Mesendoderm (in vitro differentiated cells): ENCODE measurements around the gene FETUB.

Experiments used
- DNase-seq: peaks from one replicate; pipeline ENCODE4 v3.0.0; 2013
- H2AK5ac ChIP-seq: 2 replicates; pipeline ENCODE4 v1.6.1; 2013; ENCODE audit warnings: low read length, inconsistent platforms
- H2BK120ac ChIP-seq: 2 replicates; pipeline ENCODE4 v1.6.1; 2013; ENCODE audit warnings: low read depth, mild to moderate bottlenecking, low read length, moderate library complexity, mixed read lengths
- H2BK15ac ChIP-seq: replicated peaks from 2 replicates; pipeline ENCODE4 v1.6.1; 2013; ENCODE audit warnings: low read depth, mild to moderate bottlenecking, moderate library complexity
- H2BK5ac ChIP-seq: 2 replicates; pipeline ENCODE4 v1.6.1; 2013; ENCODE audit warnings: low read length, inconsistent platforms
- H3K18ac ChIP-seq: 2 replicates; pipeline ENCODE4 v1.6.1; 2013; ENCODE audit warnings: mild to moderate bottlenecking, low read length, mixed read lengths
- H3K23ac ChIP-seq: one replicate; pipeline ENCODE4 v1.6.1; 2013; ENCODE audit warnings: low read length
- H3K27ac ChIP-seq: 2 replicates; pipeline ENCODE4 v1.5.1; 2013; ENCODE audit warnings: low read depth, mild to moderate bottlenecking, inconsistent platforms, low read length, moderate library complexity
- H3K27me3 ChIP-seq: 2 replicates; pipeline ENCODE4 v1.6.1; 2013; ENCODE audit warnings: low read length, control low read depth, mild to moderate bottlenecking, inconsistent platforms; ENCODE audit not compliant: insufficient read depth, poor library complexity
- H3K36me3 ChIP-seq: 2 replicates; pipeline ENCODE4 v1.6.1; 2013; ENCODE audit warnings: low read length, inconsistent platforms; ENCODE audit not compliant: control insufficient read depth, insufficient read depth
- H3K4ac ChIP-seq: one replicate; pipeline ENCODE4 v1.6.1; 2013; ENCODE audit warnings: low read depth, mild to moderate bottlenecking, low read length, moderate library complexity
- H3K4me1 ChIP-seq: 2 replicates; pipeline ENCODE4 v1.6.1; 2013; ENCODE audit warnings: low read depth, low read length, inconsistent platforms; ENCODE audit not compliant: control insufficient read depth
- H3K4me2 ChIP-seq: 2 replicates; pipeline ENCODE4 v1.6.1; 2013; ENCODE audit warnings: low read length
- H3K4me3 ChIP-seq: 2 replicates; pipeline ENCODE4 v1.5.1; 2013; ENCODE audit warnings: mild to moderate bottlenecking, low read length
- H3K56ac ChIP-seq: one replicate; pipeline ENCODE4 v1.6.1; 2013; ENCODE audit warnings: low read length
- H3K79me1 ChIP-seq: 2 replicates; pipeline ENCODE4 v1.6.1; 2013; ENCODE audit warnings: low read length, inconsistent platforms
- H3K79me2 ChIP-seq: 2 replicates; pipeline ENCODE4 v1.6.1; 2013; ENCODE audit warnings: mild to moderate bottlenecking, low read length; ENCODE audit not compliant: control insufficient read depth, insufficient read depth
- H3K9ac ChIP-seq: 2 replicates; pipeline ENCODE4 v1.6.1; 2013; ENCODE audit warnings: low read length, inconsistent platforms
- H4K5ac ChIP-seq: one replicate; pipeline ENCODE4 v1.6.1; 2013; ENCODE audit warnings: low read length
- H4K8ac ChIP-seq: one replicate; pipeline ENCODE4 v1.6.1; 2013; ENCODE audit warnings: low read depth, mild to moderate bottlenecking, control low read depth, low read length, moderate library complexity
- WGBS: extraction: QIAGEN DNeasy Blood & Tissue Kit; methylation state at CpG from one replicate; pipeline ENCODE4 v1.1.7; 2013; ENCODE audit warnings: low lambda C conversion rate, missing lambda C conversion rate; ENCODE audit not compliant: insufficient coverage; ENCODE audit errors: extremely low coverage; 5-methylcytosine and 5-hydroxymethylcytosine counted together

The FETUB gene

DNA sequence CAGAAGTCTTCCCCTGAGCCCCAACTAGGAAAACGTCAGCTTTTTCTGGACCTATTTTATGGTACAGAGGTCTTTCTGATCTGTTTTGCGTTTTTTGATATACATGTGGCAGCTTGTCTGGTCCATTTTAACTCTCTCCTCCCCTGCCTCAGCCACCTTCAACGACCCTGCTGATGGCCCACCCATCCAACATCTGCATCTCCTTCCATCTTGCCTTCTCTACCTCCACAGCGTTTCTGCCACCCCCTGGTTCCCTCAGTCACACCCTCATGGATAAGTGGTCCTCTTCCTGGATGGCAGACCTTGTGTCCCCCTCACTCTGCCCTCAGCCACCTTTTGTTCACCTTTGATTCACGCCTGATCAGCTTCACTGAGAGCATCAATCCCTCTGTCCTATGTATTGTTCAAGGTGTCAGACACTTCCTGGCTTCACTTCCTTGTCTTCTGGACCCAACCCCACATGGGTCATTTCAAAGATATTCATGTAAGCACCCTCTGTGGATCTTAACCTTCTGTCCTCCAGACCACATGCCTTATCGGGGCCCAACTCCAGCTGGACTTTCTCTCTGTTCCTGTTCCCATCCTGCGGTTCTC is 13.8 kb upstream of the FETUB start:
- DNase-seq, result peak; percentile 10
- Histone ChIP-seq H3K9ac (no peak overlapping the region), H3K4ac (no peak overlapping the region), H4K8ac (no peak overlapping the region), H3K27ac (no peak overlapping the region), H3K27me3 (no peaks in the 10 kb centered on the region), H3K4me3 (no peak overlapping the region), H2BK15ac (no peak overlapping the region), H2AK5ac (no peak overlapping the region), H3K23ac (no peak overlapping the region), H3K79me1 (no peaks in the 10 kb centered on the region), H2BK5ac (no peak overlapping the region), H3K36me3 (no peaks in the 10 kb centered on the region), H3K18ac (no peak overlapping the region), H4K5ac (no peak overlapping the region), H3K79me2 (no peaks in the 10 kb centered on the region), H3K56ac (no peak overlapping the region), H3K4me2 (no peak overlapping the region), H2BK120ac (no peak overlapping the region), H3K4me1 (peaks cover 2% of the 10 kb centered on the region)
- WGBS, result no CpG with 5 or more reads among the region's 7 CpGs

DNA sequence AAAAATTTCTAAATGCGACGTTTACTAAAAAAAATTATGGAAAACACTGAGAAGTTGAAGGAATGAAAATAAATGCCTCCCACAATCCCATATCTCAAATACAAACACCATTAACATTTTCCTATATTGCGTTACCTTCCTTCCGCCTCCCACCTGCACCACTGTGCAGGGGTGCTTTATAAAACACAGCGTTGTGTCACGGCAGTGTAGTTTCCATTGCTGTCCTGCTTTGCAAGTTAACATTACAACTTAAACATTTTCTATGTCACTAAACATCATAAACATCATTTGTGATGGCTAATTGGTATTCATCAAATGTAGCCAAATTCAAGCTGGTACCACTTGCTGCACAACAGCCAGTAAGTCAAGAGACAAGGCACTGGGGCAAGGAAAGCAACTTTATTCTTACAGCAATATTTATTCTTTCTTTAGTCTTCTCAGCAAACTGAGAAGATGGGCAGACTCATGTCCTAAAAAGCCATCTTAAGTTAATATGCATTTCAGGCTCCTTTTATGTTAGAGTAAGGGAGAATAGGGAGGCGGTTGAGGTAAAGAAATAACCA is 12.3 kb upstream of the FETUB start:
- Histone ChIP-seq H2BK120ac (no peak overlapping the region), H3K23ac (no peak overlapping the region), H3K4me3 (no peak overlapping the region), H3K18ac (no peak overlapping the region), H3K79me2 (no peaks in the 10 kb centered on the region), H4K8ac (no peak overlapping the region), H3K4me2 (no peak overlapping the region), H3K36me3 (no peaks in the 10 kb centered on the region), H3K4me1 (peaks cover 2% of the 10 kb centered on the region), H3K56ac (no peak overlapping the region), H2BK15ac (no peak overlapping the region), H2AK5ac (no peak overlapping the region), H4K5ac (no peak overlapping the region), H3K79me1 (no peaks in the 10 kb centered on the region), H2BK5ac (no peak overlapping the region), H3K9ac (no peak overlapping the region), H3K27ac (no peak overlapping the region), H3K4ac (no peak overlapping the region), H3K27me3 (no peaks in the 10 kb centered on the region)
- WGBS, result no CpG with 5 or more reads among the region's 7 CpGs
- DNase-seq, result no peak

DNA sequence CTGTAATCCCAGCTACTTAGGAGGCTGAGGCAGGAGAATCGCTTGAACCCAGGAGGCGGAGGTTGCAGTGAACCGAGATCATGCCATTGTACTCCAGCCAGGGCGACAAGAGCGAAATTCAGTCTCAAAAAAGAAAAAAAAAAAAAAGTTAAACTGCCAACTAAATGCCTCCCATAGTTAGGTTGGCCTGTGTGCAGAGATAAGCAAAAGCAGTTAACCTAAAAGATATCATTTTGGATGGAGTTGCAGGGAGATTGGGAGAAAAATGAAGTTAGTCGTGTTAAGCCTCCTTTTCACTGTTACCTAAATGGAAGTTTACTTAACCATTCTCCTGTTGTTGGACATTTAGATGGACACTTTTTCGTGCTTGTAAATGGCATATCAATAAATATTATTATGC is 11.4 kb upstream of the FETUB start:
- no CpG with 5 or more reads among the region's 7 CpGs for WGBS

DNA sequence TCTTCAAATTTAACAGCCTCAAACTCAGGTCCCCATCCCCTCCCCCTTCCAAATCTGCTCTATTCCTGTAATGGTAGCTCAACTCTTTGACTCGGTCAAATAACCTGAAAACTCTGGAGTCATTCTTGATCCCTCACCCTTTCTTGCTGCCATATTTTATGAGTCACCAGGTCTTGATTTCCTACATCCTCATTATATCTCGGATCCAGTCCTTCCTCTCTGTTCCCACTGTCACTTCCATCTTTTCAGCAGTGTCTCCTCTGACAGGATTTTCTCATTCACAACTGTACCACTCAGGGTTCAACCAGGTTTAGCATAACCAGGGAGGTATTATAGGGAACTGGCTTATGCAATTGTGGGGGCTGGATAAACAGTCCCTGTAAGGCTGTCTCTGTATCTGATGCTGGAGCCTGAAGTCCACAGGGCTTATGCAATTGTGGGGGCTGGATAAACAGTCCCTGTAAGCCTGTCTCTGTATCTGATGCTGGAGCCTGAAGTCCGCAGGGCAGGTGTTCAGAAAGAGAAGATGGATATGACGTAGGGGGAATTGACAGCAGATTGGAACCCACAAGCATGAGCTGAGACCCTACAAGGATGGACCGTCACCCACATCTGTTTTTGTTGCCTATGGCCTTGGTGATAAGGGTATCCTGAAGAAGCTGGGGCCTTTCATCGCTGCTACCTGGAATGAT is 9.1 kb upstream of the FETUB start:
- WGBS, result no CpG with 5 or more reads among the region's 6 CpGs

More for the DNA sequence above, 11.4 kb upstream of the FETUB start:
- H2BK15ac ChIP-seq, result no peak overlapping the region
- H3K36me3 ChIP-seq, result no peaks in the 10 kb centered on the region
- H3K27me3 ChIP-seq, result no peaks in the 10 kb centered on the region
- no peaks in the 10 kb centered on the region for H3K79me2 ChIP-seq
- no peak overlapping the region for H3K18ac ChIP-seq
- H3K23ac ChIP-seq, result no peak overlapping the region
- no peak overlapping the region for H3K56ac ChIP-seq
- H4K8ac ChIP-seq, result no peak overlapping the region
- H4K5ac ChIP-seq, result no peak overlapping the region
- H3K9ac ChIP-seq, result no peak overlapping the region
- H3K79me1 ChIP-seq, result no peaks in the 10 kb centered on the region
- no peak overlapping the region for H2AK5ac ChIP-seq
- no peak for DNase-seq
- H3K27ac ChIP-seq, result no peak overlapping the region
- H2BK120ac ChIP-seq, result no peak overlapping the region
- no peak overlapping the region for H3K4me3 ChIP-seq
- H3K4me2 ChIP-seq, result no peak overlapping the region
- no peak overlapping the region for H2BK5ac ChIP-seq
- peaks cover 2% of the 10 kb centered on the region for H3K4me1 ChIP-seq
- H3K4ac ChIP-seq, result no peak overlapping the region

DNA sequence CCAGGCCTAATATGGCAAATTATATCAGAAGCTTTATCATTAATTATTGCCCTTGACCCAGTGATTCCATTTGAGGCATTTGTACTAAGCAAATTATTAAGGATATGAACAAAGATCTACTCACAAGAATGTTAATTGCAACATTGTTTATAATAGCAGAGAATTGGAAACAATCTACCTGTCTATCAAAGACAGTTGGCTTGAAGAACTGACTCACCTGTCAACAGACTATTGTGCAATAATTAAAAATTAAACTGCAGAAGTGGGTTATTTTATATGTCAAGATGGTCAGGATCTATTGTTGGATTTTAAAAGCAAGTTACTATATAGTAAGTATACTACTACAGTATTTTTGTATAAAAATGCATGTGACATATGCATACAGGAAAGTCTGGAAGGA is 6.7 kb upstream of the FETUB start:
- H3K4me3 ChIP-seq, result no peak overlapping the region

More for the DNA sequence above, 9.1 kb upstream of the FETUB start:
- Histone ChIP-seq H3K4me3 (no peak overlapping the region), H3K27ac (no peak overlapping the region), H3K56ac (no peak overlapping the region), H3K36me3 (no peaks in the 10 kb centered on the region), H4K5ac (no peak overlapping the region), H3K4me1 (peaks cover 2% of the 10 kb centered on the region), H3K18ac (no peak overlapping the region), H2AK5ac (no peak overlapping the region), H3K79me2 (no peaks in the 10 kb centered on the region), H3K9ac (no peak overlapping the region), H2BK15ac (no peak overlapping the region), H3K79me1 (no peaks in the 10 kb centered on the region), H2BK120ac (no peak overlapping the region), H3K23ac (no peak overlapping the region), H4K8ac (no peak overlapping the region), H3K4me2 (no peak overlapping the region), H3K27me3 (no peaks in the 10 kb centered on the region), H2BK5ac (no peak overlapping the region), H3K4ac (no peak overlapping the region)
- DNase-seq, result no peak

More for the DNA sequence above, 6.7 kb upstream of the FETUB start:
- Histone ChIP-seq H2AK5ac (no peak overlapping the region), H3K79me2 (no peaks in the 10 kb centered on the region), H3K9ac (no peak overlapping the region), H3K23ac (no peak overlapping the region), H3K18ac (no peak overlapping the region), H3K79me1 (no peaks in the 10 kb centered on the region), H3K27ac (no peak overlapping the region), H3K4me1 (no peaks in the 10 kb centered on the region), H2BK120ac (no peak overlapping the region), H3K27me3 (no peaks in the 10 kb centered on the region), H4K8ac (no peak overlapping the region), H2BK5ac (no peak overlapping the region), H3K56ac (no peak overlapping the region), H3K4me2 (no peak overlapping the region), H4K5ac (no peak overlapping the region), H3K36me3 (no peaks in the 10 kb centered on the region), H3K4ac (no peak overlapping the region), H2BK15ac (no peak overlapping the region)
- DNase-seq, result no peak
